Gastrocnemius medialis (tissue), 4 donors: Measurements from ENCODE around the gene COL3A1.

Source experiments
- CTCF ChIP-seq, 5 experiments: fragments of 450-650 bp in 3 of 5; fragments of 200-600 bp in 2 of 5; sonication (generic) in 2 of 5; IDR thresholded peaks in 4 of 5; conservative IDR thresholded peaks in 1 of 5; 1 replicate in 4 of 5; 2 replicates in 1 of 5; pipeline ENCODE4 v1.5.1; 2016 to 2019; ENCODE audit warnings: antibody characterized with exemption in 5 of 5, mild to moderate bottlenecking in 3 of 5, moderate library complexity in 3 of 5
- POLR2A ChIP-seq, 2 donors: fragments of 450-650 bp; IDR thresholded peaks; one replicate each; pipeline ENCODE4 v1.6.1; 2017; ENCODE audit warnings: antibody characterized with exemption in 2 of 2, mild to moderate bottlenecking in 2 of 2, moderate library complexity in 2 of 2

- no peak for TF ChIP-seq CTCF (IDR thresholded peaks at IDR 0.05 in 4 of 5, conservative IDR thresholded peaks at IDR 0.05 in 1 of 5)
- no peak for TF ChIP-seq POLR2A (IDR thresholded peaks at IDR 0.05)
Measured at GRCh38 chr2:189047171-189047888, 73.2 kb downstream of the COL3A1 start.
